ENCODE results near the gene OR10Z1. TPM values are rescaled to one million over a fixed set of nuclear protein-coding genes. Genes with fewer than 3 reads are reported as not detected.

The OR10Z1 gene
- not detected in 2 replicates for total RNA-seq

GRCh38 chr1:158604968-158605367, at the start of gene OR10Z1:
Gene OR10Z1 (plus strand): TSS chr1:158605268. CDS start chr1:158606439, 1,171 bp downstream.

GRCh38 chr1:158570480-158570879, 34.6 kb upstream of the OR10Z1 start, which contains the start of gene OR6P1:
Gene OR6P1 (minus strand): TSS chr1:158570580. CDS start chr1:158563604, 6,976 bp downstream.

GRCh38 chr1:158579733-158580132, 25.3 kb upstream of the OR10Z1 start, which contains the start of gene OR10X1:
Gene OR10X1 (minus strand): TSS chr1:158579899. CDS start chr1:158579899, 0 bp downstream.

Other genes with a start within 250 kb of the OR10Z1 start
- gene OR10T2, start 205.8 kb upstream of the OR10Z1 start, total RNA-seq = not detected in 2 replicates
- not detected in 2 replicates for gene OR10K2, start 179.0 kb upstream of the OR10Z1 start, total RNA-seq
- not detected in 2 replicates for gene OR10K1, start 143.4 kb upstream of the OR10Z1 start, total RNA-seq
- gene OR10R2, start 133.0 kb upstream of the OR10Z1 start, total RNA-seq = not detected in 2 replicates
- not detected in 2 replicates for gene OR6Y1, start 50.9 kb upstream of the OR10Z1 start, total RNA-seq
- not detected in 2 replicates for gene OR6P1, start 34.7 kb upstream of the OR10Z1 start, total RNA-seq
- not detected in 2 replicates for gene OR10X1, start 25.4 kb upstream of the OR10Z1 start, total RNA-seq
- gene SPTA1, start 81.4 kb downstream of the OR10Z1 start, total RNA-seq = not detected in 2 replicates
- not detected in 2 replicates for gene OR6K2, start 95.4 kb downstream of the OR10Z1 start, total RNA-seq
- gene OR6K3, start 115.5 kb downstream of the OR10Z1 start, total RNA-seq = under 0.01 TPM in 1 of 2 replicates, not detected in the other
- gene OR6K6, start 149.5 kb downstream of the OR10Z1 start, total RNA-seq = not detected in 2 replicates
- not detected in 2 replicates for gene OR6N1, start 166.9 kb downstream of the OR10Z1 start, total RNA-seq
- gene OR6N2, start 175.9 kb downstream of the OR10Z1 start, total RNA-seq = not detected in 2 replicates
- gene MNDA, start 226.1 kb downstream of the OR10Z1 start, total RNA-seq = not detected in 2 replicates

All from tracheal epithelial cell (primary cell).